A549 (cell line): ENCODE results near the gene RUNX1.

ENCODE experiments used
- CEBPB ChIP-seq, 2 experiments: fragments of >200 bp in 1 of 2; sonication (Bioruptor Twin) in 1 of 2; formaldehyde crosslinking in 1 of 2; IDR thresholded peaks; 2 replicates each; pipeline ENCODE4 v1.6.1; 2012 to 2016
- EP300 ChIP-seq, 2 experiments: fragments of >200 bp; sonication (Bioruptor Twin); formaldehyde crosslinking; IDR thresholded peaks; 2 replicates in 1 of 2; 3 replicates in 1 of 2; pipeline ENCODE4 v1.6.1; 2016 to 2017
- FOSL2 ChIP-seq, 2 experiments: fragments of 450-650 bp in 1 of 2; fragments of >200 bp in 1 of 2; sonication (Bioruptor Twin) in 1 of 2; formaldehyde crosslinking; IDR thresholded peaks; 2 replicates each; pipeline versions ENCODE4 v1.5.0 to v1.6.1; 2016 to 2020; ENCODE audit warnings: mild to moderate bottlenecking in 1 of 2, moderate library complexity in 1 of 2
- HOXA7 ChIP-seq: fragments of 250-450 bp; sonication (Bioruptor Pico); IDR thresholded peaks from 2 replicates; pipeline ENCODE4 v1.5.0; 2020; ENCODE audit warnings: mild to moderate bottlenecking, moderate library complexity
- PBX3 ChIP-seq: IDR thresholded peaks from 2 replicates; pipeline ENCODE4 v1.6.1; 2012
- POLR2A ChIP-seq: IDR thresholded peaks from 2 replicates; pipeline ENCODE4 v1.6.1; 2012; ENCODE audit warnings: mild to moderate bottlenecking, low read length
- RAD21 ChIP-seq, 2 experiments: fragments of >200 bp in 1 of 2; sonication (Bioruptor Twin) in 1 of 2; formaldehyde crosslinking in 1 of 2; IDR thresholded peaks in 1 of 2; conservative IDR thresholded peaks in 1 of 2; 2 replicates in 1 of 2; 3 replicates in 1 of 2; pipeline ENCODE4 v1.6.1; 2012 to 2018; ENCODE audit warnings: inconsistent platforms in 1 of 2
- ZSCAN20 ChIP-seq: fragments of 250-450 bp; sonication (Bioruptor Pico); IDR thresholded peaks from 2 replicates; pipeline ENCODE4 v1.8.0; 2022; ENCODE audit warnings: mild to moderate bottlenecking, moderate library complexity
- TF ChIP-seq, protein P1 (sequence below): fragments of >200 bp; sonication (Bioruptor Twin); formaldehyde crosslinking; IDR thresholded peaks from 3 replicates; pipeline ENCODE4 v1.5.1; 2016

GRCh38 chr21:34806423-34806822 is 242.7 kb downstream of the RUNX1 start:
- TF ChIP-seq, protein P1, sequence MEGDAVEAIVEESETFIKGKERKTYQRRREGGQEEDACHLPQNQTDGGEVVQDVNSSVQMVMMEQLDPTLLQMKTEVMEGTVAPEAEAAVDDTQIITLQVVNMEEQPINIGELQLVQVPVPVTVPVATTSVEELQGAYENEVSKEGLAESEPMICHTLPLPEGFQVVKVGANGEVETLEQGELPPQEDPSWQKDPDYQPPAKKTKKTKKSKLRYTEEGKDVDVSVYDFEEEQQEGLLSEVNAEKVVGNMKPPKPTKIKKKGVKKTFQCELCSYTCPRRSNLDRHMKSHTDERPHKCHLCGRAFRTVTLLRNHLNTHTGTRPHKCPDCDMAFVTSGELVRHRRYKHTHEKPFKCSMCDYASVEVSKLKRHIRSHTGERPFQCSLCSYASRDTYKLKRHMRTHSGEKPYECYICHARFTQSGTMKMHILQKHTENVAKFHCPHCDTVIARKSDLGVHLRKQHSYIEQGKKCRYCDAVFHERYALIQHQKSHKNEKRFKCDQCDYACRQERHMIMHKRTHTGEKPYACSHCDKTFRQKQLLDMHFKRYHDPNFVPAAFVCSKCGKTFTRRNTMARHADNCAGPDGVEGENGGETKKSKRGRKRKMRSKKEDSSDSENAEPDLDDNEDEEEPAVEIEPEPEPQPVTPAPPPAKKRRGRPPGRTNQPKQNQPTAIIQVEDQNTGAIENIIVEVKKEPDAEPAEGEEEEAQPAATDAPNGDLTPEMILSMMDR, result no peak
- TF ChIP-seq PBX3 (no peak), HOXA7 (no peak), CEBPB (IDR thresholded peaks at IDR 0.05) (no peak), POLR2A (no peak), RAD21 (conservative IDR thresholded peaks at IDR 0.05 in 1 of 2, IDR thresholded peaks at IDR 0.05 in 1 of 2) (no peak), EP300 (IDR thresholded peaks at IDR 0.05) (no peak), FOSL2 (IDR thresholded peaks at IDR 0.05) (no peak), FOSL2 (CRISPR knock-in tag; IDR thresholded peaks at IDR 0.05) (no peak), ZSCAN20 (CRISPR knock-in tag) (no peak)
